ENCODE measurements around the gene FAM9C. TPM values are rescaled to one million over a fixed set of nuclear protein-coding genes. Genes with fewer than 3 reads are reported as not detected.

The FAM9C gene
- total RNA-seq, 1 donor from 2014 or later = 0.16 TPM

GRCh38 chrX:13059637-13060499 lies 15.4 kb upstream of the FAM9C start:
- no peaks in the 10 kb centered on the region for H3K36me3 ChIP-seq (ENCODE audit: insufficient read depth, low read length)
- H3K4me1 ChIP-seq (ENCODE audit: insufficient read depth, low read length) = peaks cover 3% of the 10 kb centered on the region
- no peak overlapping the region for H3K9ac ChIP-seq (ENCODE audit: low read length)
- H3K4me2 ChIP-seq (ENCODE audit: low read length) = no peak overlapping the region
- Mint-ChIP-seq H3K4me3 (ENCODE audit: unreplicated experiment) (no peak overlapping the region), H3K36me3 (ENCODE audit: low read depth, unreplicated experiment) (no peaks in the 10 kb centered on the region), H3K4me1 (ENCODE audit: low read depth, unreplicated experiment) (peaks cover 8% of the 10 kb centered on the region), H3K27ac (ENCODE audit: unreplicated experiment) (no peak overlapping the region), H3K9me3 (ENCODE audit: unreplicated experiment) (peaks cover 15% of the 10 kb centered on the region), H3K27me3 (ENCODE audit: low read depth, unreplicated experiment) (no peaks in the 10 kb centered on the region)
- peak; percentile 29 for FAIRE-seq
- no peaks in the 10 kb centered on the region for H4K20me1 ChIP-seq (ENCODE audit: insufficient read depth, low read length)
- no peaks in the 10 kb centered on the region for H3K9me3 ChIP-seq (ENCODE audit: insufficient read depth, low read depth, low read length)
- H2AFZ ChIP-seq (ENCODE audit: low read depth, low read length) = no peak overlapping the region
- no peak overlapping the region for H3K4me3 ChIP-seq (ENCODE audit: insufficient read depth, low read depth, low read length)
- no peaks in the 10 kb centered on the region for H3K79me2 ChIP-seq (ENCODE audit: insufficient read depth, low read length)
- peak; percentile 63 for DNase-seq (ENCODE audit: low read depth)
- no peaks in the 10 kb centered on the region for H3K27me3 ChIP-seq (ENCODE audit: insufficient read depth, low read length)
- TF ChIP-seq CTCF (IDR thresholded peaks at IDR 0.05; ENCODE audit: insufficient read depth, low read depth, low read length) = no peak
- TF ChIP-seq EZH2 (IDR thresholded peaks at IDR 0.05; ENCODE audit: insufficient read depth, low read length) = no peak
- H3K27ac ChIP-seq (ENCODE audit: low read depth, low read length) = no peak overlapping the region

- Histone ChIP-seq H3K4me1 (ENCODE audit: insufficient read depth, low read length) (peaks cover 3% of the 10 kb centered on the region), H3K27ac (ENCODE audit: low read depth, low read length) (no peak overlapping the region)
- H3K27me3 Mint-ChIP-seq (ENCODE audit: low read depth, unreplicated experiment) = no peaks in the 10 kb centered on the region
Measured at GRCh38 chrX:13055486-13055885, 11.1 kb upstream of the FAM9C start.

More at GRCh38 chrX:13055486-13055885, 11.1 kb upstream of the FAM9C start:
- DNase-seq (ENCODE audit: low read depth) (no peak), FAIRE-seq (no peak)
- Histone ChIP-seq H3K4me3 (ENCODE audit: insufficient read depth, low read depth, low read length) (no peak overlapping the region), H3K9me3 (ENCODE audit: insufficient read depth, low read depth, low read length) (no peaks in the 10 kb centered on the region), H3K79me2 (ENCODE audit: insufficient read depth, low read length) (no peaks in the 10 kb centered on the region), H4K20me1 (ENCODE audit: insufficient read depth, low read length) (no peaks in the 10 kb centered on the region), H3K27me3 (ENCODE audit: insufficient read depth, low read length) (no peaks in the 10 kb centered on the region), H2AFZ (ENCODE audit: low read depth, low read length) (no peak overlapping the region), H3K4me2 (ENCODE audit: low read length) (no peak overlapping the region), H3K9ac (ENCODE audit: low read length) (no peak overlapping the region), H3K36me3 (ENCODE audit: insufficient read depth, low read length) (no peaks in the 10 kb centered on the region)
- Mint-ChIP-seq H3K9me3 (ENCODE audit: unreplicated experiment) (peaks cover 3% of the 10 kb centered on the region), H3K4me1 (ENCODE audit: low read depth, unreplicated experiment) (peaks cover 8% of the 10 kb centered on the region), H3K4me3 (ENCODE audit: unreplicated experiment) (no peak overlapping the region), H3K36me3 (ENCODE audit: low read depth, unreplicated experiment) (no peaks in the 10 kb centered on the region), H3K27ac (ENCODE audit: unreplicated experiment) (no peak overlapping the region)
- no peak for TF ChIP-seq EZH2 (IDR thresholded peaks at IDR 0.05; ENCODE audit: insufficient read depth, low read length)
- no peak for TF ChIP-seq CTCF (IDR thresholded peaks at IDR 0.05; ENCODE audit: insufficient read depth, low read depth, low read length)

All from astrocyte (in vitro differentiated cells and primary cell).